Thymus (tissue), 11 donors: ENCODE measurements around the gene CALCOCO1. TPM values are rescaled to one million over a fixed set of nuclear protein-coding genes. Genes with fewer than 3 reads are reported as not detected.
A peak's percentile ranks its signal among the peaks of the same experiment; 100 is the strongest.

Source experiments
- DNase-seq, 9 donors: peaks; one replicate each; pipeline ENCODE4 v3.0.0-alpha.2; 2013; ENCODE audit warnings: low spot score in 9 of 9, low read depth in 6 of 9, missing footprints in 1 of 9
- H3K27ac ChIP-seq, 2 donors: one replicate each; pipeline ENCODE4 v1.5.1; 2013; ENCODE audit warnings: control low read depth in 1 of 2, low read depth in 1 of 2, low read length in 1 of 2, mild to moderate bottlenecking in 1 of 2, moderate library complexity in 1 of 2
- H3K27me3 ChIP-seq, 2 donors: one replicate each; pipeline ENCODE4 v1.5.1; 2013; ENCODE audit warnings: low read length in 1 of 2; ENCODE audit not compliant: control insufficient read depth in 2 of 2, insufficient read depth in 1 of 2
- H3K36me3 ChIP-seq, 2 donors: one replicate each; pipeline ENCODE4 v1.5.1; 2013; ENCODE audit warnings: low read length in 1 of 2, mild to moderate bottlenecking in 1 of 2, moderate library complexity in 1 of 2; ENCODE audit not compliant: control insufficient read depth in 2 of 2, insufficient read depth in 2 of 2
- H3K4me1 ChIP-seq, 2 donors: one replicate each; pipeline ENCODE4 v1.5.1; 2013; ENCODE audit warnings: low read length in 2 of 2; ENCODE audit not compliant: control insufficient read depth in 2 of 2, insufficient read depth in 2 of 2
- H3K4me3 ChIP-seq, 2 donors: one replicate each; pipeline ENCODE4 v1.5.1; 2013; ENCODE audit warnings: low read length in 2 of 2, control low read depth in 1 of 2, mild to moderate bottlenecking in 1 of 2
- H3K9me3 ChIP-seq, 2 donors: one replicate each; pipeline ENCODE4 v1.5.1; 2013; ENCODE audit warnings: low read length in 1 of 2, mild to moderate bottlenecking in 1 of 2; ENCODE audit not compliant: control insufficient read depth in 2 of 2, insufficient read depth in 1 of 2
- WGBS: extraction: QIAGEN DNeasy Blood & Tissue Kit; methylation state at CpG from one replicate; pipeline ENCODE4 v1.1.7; 2013; 5-methylcytosine and 5-hydroxymethylcytosine counted together
- polyA plus RNA-seq: library from polyadenylated mRNA; stranded (reverse); fragments of 200-250 nt; gene quantifications from one replicate; pipeline ENCODE4 v1.2.3, GENCODE V29; 2013
- total RNA-seq: library from RNA; stranded (reverse); fragments of 120-200 nt; gene quantifications from one replicate; pipeline ENCODE4 v1.2.4, GENCODE V29; 2013
- donor health status: healthy.

CALCOCO1 gene
- total and polyA plus RNA-seq, 2 donors = 55.3 to 92.9 TPM

- no peak overlapping the region for H3K27ac ChIP-seq
These were observed 28.2 kb upstream of the CALCOCO1 start for GRCh38 chr12:53755451-53755891.

GRCh38 chr12:53754633-53755264, 27.5 kb upstream of the CALCOCO1 start:
- Histone ChIP-seq H3K9me3 (peaks cover 0 to 7% of the 10 kb centered on the region in 2 donors), H3K4me3 (no peak overlapping the region), H3K27ac (no peak overlapping the region), H3K4me1 (peaks cover 2 to 21% of the 10 kb centered on the region in 2 donors), H3K27me3 (peaks cover 56 to 100% of the 10 kb centered on the region in 2 donors), H3K36me3 (no peaks in the 10 kb centered on the region)
- no peak for DNase-seq
- 47% methylated on average over 4 of the region's 4 CpGs for WGBS

More at GRCh38 chr12:53755451-53755891, 28.2 kb upstream of the CALCOCO1 start:
- DNase-seq = no peak
- Histone ChIP-seq H3K36me3 (no peaks in the 10 kb centered on the region), H3K4me1 (peaks cover 2 to 20% of the 10 kb centered on the region in 2 donors), H3K9me3 (peaks cover 0 to 7% of the 10 kb centered on the region in 2 donors), H3K4me3 (no peak overlapping the region), H3K27me3 (peaks cover 49 to 98% of the 10 kb centered on the region in 2 donors)
- 91% methylated on average over 4 of the region's 4 CpGs for WGBS

DNA sequence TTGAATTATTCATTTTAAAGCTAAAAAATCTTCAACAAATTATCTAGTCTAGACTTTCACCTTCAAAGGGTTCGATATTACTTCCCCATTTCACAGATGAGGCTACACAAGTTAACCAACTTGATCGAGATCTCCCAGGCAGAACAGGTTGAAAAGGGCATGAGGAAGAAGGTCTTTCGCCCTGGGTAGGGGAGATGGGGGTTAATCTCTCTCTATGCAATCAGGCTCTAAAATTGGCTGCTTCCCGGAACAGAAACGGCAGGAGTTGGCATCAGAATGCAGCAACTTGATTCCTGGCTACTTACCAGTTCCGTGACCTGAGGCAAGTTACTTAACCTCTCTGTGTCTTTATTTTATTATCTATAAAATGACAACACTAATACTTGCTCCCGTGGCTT, 26.9 kb upstream of the CALCOCO1 start:
- peaks cover 2 to 21% of the 10 kb centered on the region in 2 donors for H3K4me1 ChIP-seq
- H3K36me3 ChIP-seq = no peaks in the 10 kb centered on the region
- WGBS = 57% methylated on average over 7 of the region's 7 CpGs
- DNase-seq = no peak
- H3K27me3 ChIP-seq = peaks cover 61 to 100% of the 10 kb centered on the region in 2 donors
- peaks cover 0 to 7% of the 10 kb centered on the region in 2 donors for H3K9me3 ChIP-seq
- no peak overlapping the region for H3K27ac ChIP-seq
- H3K4me3 ChIP-seq = no peak overlapping the region

DNA sequence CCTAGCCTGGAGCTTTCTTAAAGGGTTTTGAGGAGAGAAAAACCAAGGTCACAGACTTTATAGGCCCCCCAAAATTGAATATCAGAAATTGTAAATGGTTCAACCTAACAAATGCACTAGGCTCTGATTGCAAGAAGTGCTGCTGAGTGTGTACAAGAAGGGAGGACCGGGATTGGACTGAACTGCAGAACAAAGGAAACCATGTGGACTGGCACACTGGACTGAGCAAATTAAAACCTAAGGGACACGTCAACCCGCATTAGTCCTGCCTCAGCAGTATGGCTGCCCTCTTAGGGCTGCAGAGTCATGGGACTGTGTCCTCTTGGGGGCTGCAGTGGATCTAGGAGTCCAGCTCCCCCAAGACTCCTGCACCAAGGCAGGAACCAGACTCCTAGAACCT, 25.4 kb upstream of the CALCOCO1 start:
- WGBS = 99% methylated on average over 3 of the region's 3 CpGs
- peaks cover 2 to 21% of the 10 kb centered on the region in 2 donors for H3K4me1 ChIP-seq

GRCh38 chr12:53752192-53752601, 24.9 kb upstream of the CALCOCO1 start:
- H3K9me3 ChIP-seq = peaks cover 0 to 7% of the 10 kb centered on the region in 2 donors
- 46% methylated on average over 13 of the region's 13 CpGs for WGBS
- no peak overlapping the region for H3K27ac ChIP-seq

More for the DNA sequence above, 25.4 kb upstream of the CALCOCO1 start:
- H3K27ac ChIP-seq = no peak overlapping the region
- DNase-seq = no peak
- H3K27me3 ChIP-seq = peaks cover 73 to 100% of the 10 kb centered on the region in 2 donors
- no peaks in the 10 kb centered on the region for H3K36me3 ChIP-seq
- H3K9me3 ChIP-seq = peaks cover 0 to 7% of the 10 kb centered on the region in 2 donors
- no peak overlapping the region for H3K4me3 ChIP-seq

DNA sequence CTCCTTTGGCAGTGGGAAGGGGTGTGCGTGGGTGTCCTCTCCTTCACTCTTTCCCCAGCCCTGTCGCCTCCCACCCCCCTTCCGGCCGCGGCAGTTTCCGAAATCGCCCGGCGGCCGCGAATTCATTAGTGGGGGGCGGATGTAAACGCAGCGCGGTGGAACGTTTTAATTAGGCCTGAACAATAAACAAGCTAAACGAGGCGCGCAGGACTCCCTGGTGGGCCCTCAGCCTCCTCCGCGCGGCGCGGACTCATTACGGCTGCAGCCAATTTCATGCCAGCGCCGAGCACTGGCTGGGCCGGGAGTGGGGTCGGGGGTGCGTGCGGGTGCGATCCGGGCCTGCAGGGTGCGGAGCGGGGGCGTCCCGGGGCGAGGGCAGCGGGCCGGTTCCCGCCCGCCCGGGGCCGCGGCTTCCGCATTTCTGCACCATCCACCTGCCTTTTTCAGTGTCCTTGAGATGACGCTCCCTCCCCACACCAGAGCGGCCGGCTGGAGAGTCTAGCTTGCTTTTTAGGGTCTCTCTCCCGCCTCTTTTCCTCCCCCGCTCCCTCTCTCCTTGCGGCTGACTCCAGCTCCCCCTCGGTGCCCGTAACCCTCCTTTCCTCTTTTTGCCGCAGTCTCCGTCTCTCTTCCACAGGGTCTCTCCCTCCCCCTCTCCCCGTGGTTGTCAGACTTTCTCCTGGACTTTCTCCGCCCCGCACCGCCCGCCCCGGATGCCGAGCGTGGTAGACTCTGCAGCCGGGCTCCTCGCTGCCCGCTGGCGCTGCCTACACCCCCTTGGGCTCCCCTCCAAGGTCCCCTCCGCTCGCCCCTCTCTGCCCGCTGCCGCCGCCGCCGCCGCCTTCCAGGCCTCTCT, 24.3 kb upstream of the CALCOCO1 start, which contains the start of gene CISTR:
Gene CISTR, minus strand, starts transcription at position 644 of the 856 bp plus-strand sequence.
- peak within 1 kb of the TSS in 1 of 2 donors; percentile 39 for H3K4me3 ChIP-seq
- peaks cover 0 to 3% of the 10 kb centered on the region in 2 donors for H3K9me3 ChIP-seq
- WGBS = 2% methylated on average over 76 of the region's 76 CpGs
- no peak within 1 kb of the TSS for H3K27ac ChIP-seq
- H3K4me1 ChIP-seq = peaks cover 2 to 17% of the 10 kb centered on the region in 2 donors
- DNase-seq = no peak
- no peaks in the 10 kb centered on the region for H3K36me3 ChIP-seq
- peaks cover 82 to 99% of the 10 kb centered on the region in 2 donors for H3K27me3 ChIP-seq

More at GRCh38 chr12:53752192-53752601, 24.9 kb upstream of the CALCOCO1 start:
- Histone ChIP-seq H3K4me3 (peak overlapping the region in 1 of 2 donors; percentile 39), H3K36me3 (no peaks in the 10 kb centered on the region), H3K27me3 (peaks cover 77 to 100% of the 10 kb centered on the region in 2 donors), H3K4me1 (peaks cover 2 to 19% of the 10 kb centered on the region in 2 donors)
- no peak for DNase-seq

- WGBS = 5% methylated on average over 36 of the region's 36 CpGs
- no peak overlapping the region for H3K27ac ChIP-seq
- H3K4me1 ChIP-seq = peaks cover 2 to 17% of the 10 kb centered on the region in 2 donors
- H3K9me3 ChIP-seq = peaks cover 0 to 3% of the 10 kb centered on the region in 2 donors
- no peak for DNase-seq
- peaks cover 82 to 99% of the 10 kb centered on the region in 2 donors for H3K27me3 ChIP-seq
- no peaks in the 10 kb centered on the region for H3K36me3 ChIP-seq
- H3K4me3 ChIP-seq = peak overlapping the region in 1 of 2 donors; percentile 39
These were observed 23.6 kb upstream of the CALCOCO1 start for GRCh38 chr12:53750812-53751335.

DNA sequence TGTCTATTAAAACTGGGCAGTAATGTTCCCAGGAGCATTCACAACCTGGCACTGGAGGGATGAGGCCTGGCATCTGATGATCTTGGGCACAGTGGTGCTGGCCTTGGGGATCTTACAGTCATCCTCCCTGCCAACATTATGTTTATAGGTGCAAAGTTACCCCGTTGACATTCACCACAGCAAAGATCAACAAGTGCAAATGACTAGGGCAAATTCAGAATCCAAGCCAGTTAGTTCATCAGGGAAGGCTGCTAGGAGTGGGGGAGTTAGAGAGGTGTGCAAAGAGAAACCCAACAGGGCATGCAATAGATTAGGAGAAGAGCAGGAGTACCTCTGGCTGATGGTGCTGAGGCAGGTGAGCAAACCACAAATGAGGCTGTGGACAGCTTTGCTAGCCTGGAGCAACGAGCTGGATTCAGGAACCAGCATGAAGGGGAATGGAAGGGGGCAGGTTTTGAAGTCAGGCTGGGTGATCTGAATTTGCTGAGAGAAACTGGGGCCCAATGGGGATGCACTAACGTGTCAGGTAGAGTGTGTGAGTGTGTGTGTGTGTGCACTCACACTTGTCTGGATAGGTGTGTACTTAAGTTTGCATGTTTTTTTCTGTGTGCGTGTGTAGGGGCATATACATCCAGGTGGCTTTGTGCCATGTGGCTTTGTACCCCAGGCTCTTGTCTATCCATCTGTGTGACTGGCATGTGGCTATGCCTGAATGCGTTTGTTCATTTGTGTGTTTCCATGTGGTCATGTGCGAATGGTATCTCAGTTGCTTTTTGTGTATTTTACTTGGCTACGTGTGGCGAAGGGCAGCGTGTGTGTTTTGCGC, 22.9 kb upstream of the CALCOCO1 start:
- Histone ChIP-seq H3K27ac (no peak overlapping the region), H3K9me3 (peaks cover 0 to 3% of the 10 kb centered on the region in 2 donors), H3K36me3 (no peaks in the 10 kb centered on the region), H3K27me3 (peaks cover 81 to 99% of the 10 kb centered on the region in 2 donors), H3K4me3 (no peak overlapping the region), H3K4me1 (peaks cover 2 to 17% of the 10 kb centered on the region in 2 donors)
- WGBS = 53% methylated on average over 10 of the region's 10 CpGs
- no peak for DNase-seq
